ENCODE results near the gene ERC1.

- TF ChIP-seq CTCF (IDR thresholded peaks at IDR 0.05) (no peak), POLR2AphosphoS5 (IDR thresholded peaks at IDR 0.05) (no peak), POLR2A (IDR thresholded peaks at IDR 0.05) (no peak)
These were observed 473.9 kb downstream of the ERC1 start for GRCh38 chr12:1464925-1465324.
